Measurements from ENCODE around the gene VPS72. TPM values are rescaled to one million over a fixed set of nuclear protein-coding genes. Genes with fewer than 3 reads are reported as not detected.
A peak's percentile ranks its signal among the peaks of the same experiment; 100 is the strongest.

The VPS72 gene, protein sequence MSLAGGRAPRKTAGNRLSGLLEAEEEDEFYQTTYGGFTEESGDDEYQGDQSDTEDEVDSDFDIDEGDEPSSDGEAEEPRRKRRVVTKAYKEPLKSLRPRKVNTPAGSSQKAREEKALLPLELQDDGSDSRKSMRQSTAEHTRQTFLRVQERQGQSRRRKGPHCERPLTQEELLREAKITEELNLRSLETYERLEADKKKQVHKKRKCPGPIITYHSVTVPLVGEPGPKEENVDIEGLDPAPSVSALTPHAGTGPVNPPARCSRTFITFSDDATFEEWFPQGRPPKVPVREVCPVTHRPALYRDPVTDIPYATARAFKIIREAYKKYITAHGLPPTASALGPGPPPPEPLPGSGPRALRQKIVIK
- 108 TPM for polyA plus RNA-seq (2013, experiment 1 of 4)
- polyA plus RNA-seq (2013, experiment 2 of 4): 113 TPM
- 87.2 TPM for polyA plus RNA-seq (2013, experiment 3 of 4)
- 103 TPM for polyA plus RNA-seq (2013, experiment 4 of 4)

DNA sequence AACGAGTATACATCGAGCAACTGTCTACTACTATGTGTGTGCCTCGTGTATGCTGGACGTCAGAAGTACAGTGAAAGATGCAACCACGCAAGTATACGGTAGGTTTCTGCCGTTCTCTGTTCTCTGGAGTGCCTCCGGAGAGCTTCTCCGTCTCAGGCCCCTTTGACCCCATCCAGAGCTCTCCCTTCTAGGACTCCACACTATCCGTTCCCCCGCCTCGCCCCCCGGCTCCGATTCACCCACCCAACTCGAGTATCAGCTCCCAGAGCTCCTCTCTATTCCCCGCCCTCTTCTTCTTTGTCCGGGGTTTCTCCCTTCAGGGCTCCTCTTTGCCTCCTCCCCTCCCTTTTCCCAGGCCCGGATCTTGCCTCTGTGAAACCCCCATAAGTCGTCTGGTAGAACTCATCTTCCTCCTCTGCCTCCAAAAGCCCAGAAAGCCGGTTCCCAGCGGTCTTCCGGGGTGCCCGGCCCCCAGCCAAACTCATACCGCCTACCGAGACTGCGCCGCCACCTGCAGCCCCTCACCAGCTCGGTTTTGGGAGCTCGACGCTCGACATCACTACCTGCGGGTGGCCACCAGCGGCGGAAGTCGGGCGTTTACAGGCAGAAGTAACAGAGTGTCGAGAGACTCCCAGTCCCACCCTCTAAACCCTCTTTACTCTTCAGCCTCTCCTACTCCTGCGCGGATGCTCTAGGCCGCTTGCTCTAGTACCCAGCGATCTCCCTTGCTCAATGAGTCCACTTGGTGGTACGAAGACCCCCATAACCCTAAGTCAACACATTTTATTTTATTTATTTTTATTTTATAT lies at the start of gene VPS72:
Gene VPS72, minus strand, starts transcription at position 561 of the 809 bp plus-strand sequence. Its CDS starts 76 bp downstream, at position 485.
- H3K4me1 ChIP-seq (ENCODE audit: control insufficient read depth, insufficient read depth, low read length): peaks cover 10% of the 10 kb centered on the region
- H3K27me3 ChIP-seq (ENCODE audit: control insufficient read depth, insufficient read depth, low read length, poor library complexity, severe bottlenecking): no peaks in the 10 kb centered on the region
- peaks cover 7% of the 10 kb centered on the region for H3K36me3 ChIP-seq (ENCODE audit: control insufficient read depth, insufficient read depth, low read length)
- 0 to 1% methylated on average over 41 to 42 of the region's 42 CpGs for WGBS, 2 experiments
- H3K4me3 ChIP-seq (ENCODE audit: insufficient read depth, low read depth, low read length): peak within 1 kb of the TSS; percentile 93
- H3K27ac ChIP-seq (ENCODE audit: insufficient read depth, low read depth, low read length, poor library complexity, severe bottlenecking): peak within 1 kb of the TSS; percentile 85
- no peaks in the 10 kb centered on the region for H3K9me3 ChIP-seq (ENCODE audit: control insufficient read depth, low read length)

DNA sequence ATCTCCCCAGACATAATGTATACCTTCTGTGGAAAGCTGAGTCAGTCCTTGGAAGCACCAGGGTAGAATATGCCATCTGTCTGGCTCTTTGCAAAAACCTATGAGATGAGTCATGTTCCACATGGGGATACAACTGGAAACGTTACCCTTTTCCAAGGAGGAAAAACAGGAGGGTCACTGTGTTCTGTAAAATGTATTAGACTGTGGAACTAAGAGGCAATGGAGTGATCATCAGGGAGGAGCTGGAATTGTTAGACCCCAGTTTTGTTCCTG lies 48.4 kb upstream of the VPS72 start:
- WGBS, 2 experiments: 94 to 97% methylated on average over 1 of the region's 1 CpG
- Histone ChIP-seq H3K4me3 (ENCODE audit: insufficient read depth, low read depth, low read length) (no peak overlapping the region), H3K9me3 (ENCODE audit: control insufficient read depth, low read length) (no peaks in the 10 kb centered on the region), H3K4me1 (ENCODE audit: control insufficient read depth, insufficient read depth, low read length) (no peaks in the 10 kb centered on the region), H3K27me3 (ENCODE audit: control insufficient read depth, insufficient read depth, low read length, poor library complexity, severe bottlenecking) (no peaks in the 10 kb centered on the region), H3K27ac (ENCODE audit: insufficient read depth, low read depth, low read length, poor library complexity, severe bottlenecking) (no peak overlapping the region), H3K36me3 (ENCODE audit: control insufficient read depth, insufficient read depth, low read length) (peaks cover 84% of the 10 kb centered on the region)

DNA sequence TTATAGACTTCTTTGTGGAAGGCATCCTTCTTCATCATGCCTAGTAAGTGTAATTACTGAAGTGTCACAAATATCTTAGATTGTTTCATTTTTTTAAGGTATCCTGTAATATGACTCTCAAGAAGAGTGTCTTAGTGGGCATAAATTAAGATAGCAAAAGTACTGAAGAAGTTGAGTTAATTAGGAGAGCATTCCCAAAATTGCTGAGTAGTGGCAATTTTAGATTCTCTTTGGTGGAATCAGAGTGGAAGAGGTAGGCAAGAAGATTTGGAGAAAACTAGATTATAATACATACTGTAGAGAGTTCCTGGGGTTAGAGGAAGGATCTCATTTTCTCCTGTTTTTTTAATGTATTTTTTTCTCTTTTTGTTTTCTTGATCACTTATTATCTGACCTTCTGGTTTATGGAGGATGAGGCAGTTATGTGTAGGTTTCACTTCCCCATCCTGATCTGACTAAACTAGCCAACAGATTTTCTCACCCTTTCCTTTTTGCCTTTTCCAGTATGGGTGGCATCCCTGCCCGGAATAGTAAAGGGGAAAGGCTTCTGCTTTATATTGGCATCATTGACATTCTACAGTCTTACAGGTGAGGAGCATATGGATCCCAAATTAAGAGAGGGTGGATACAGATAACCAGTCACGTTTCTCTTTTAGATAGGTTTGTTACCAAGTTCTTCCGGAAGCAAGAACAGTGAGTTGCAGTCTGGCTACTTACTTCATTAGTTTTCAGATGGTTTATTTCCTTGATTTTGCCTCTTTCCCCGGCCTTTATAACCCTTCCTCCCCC lies 47.9 kb upstream of the VPS72 start:
- Histone ChIP-seq H3K4me3 (ENCODE audit: insufficient read depth, low read depth, low read length) (no peak overlapping the region), H3K4me1 (ENCODE audit: control insufficient read depth, insufficient read depth, low read length) (no peaks in the 10 kb centered on the region), H3K9me3 (ENCODE audit: control insufficient read depth, low read length) (no peaks in the 10 kb centered on the region), H3K36me3 (ENCODE audit: control insufficient read depth, insufficient read depth, low read length) (peaks cover 79% of the 10 kb centered on the region), H3K27ac (ENCODE audit: insufficient read depth, low read depth, low read length, poor library complexity, severe bottlenecking) (no peak overlapping the region), H3K27me3 (ENCODE audit: control insufficient read depth, insufficient read depth, low read length, poor library complexity, severe bottlenecking) (no peaks in the 10 kb centered on the region)
- WGBS, 2 experiments: 93 to 98% methylated on average over 4 of the region's 4 CpGs

DNA sequence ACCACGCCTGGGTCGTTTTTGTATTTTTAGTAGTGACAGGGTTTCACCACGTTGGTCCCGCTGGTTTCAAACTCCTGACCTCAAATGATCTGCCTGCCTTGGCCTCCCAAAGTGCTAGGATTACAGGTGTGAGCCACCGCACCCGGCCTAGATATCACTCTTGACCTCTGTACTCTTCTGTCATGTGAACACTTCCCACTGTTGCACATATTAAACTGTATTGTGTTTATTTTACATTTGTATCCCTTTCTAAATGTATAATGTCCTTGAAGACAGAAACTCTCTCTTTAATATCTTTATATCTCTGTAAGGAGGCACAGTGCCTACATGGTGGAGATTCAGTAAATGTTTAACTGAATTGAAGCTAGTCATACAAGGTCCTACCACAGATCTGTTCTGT lies 45.2 kb upstream of the VPS72 start:
- 87% methylated on average over 6 of the region's 6 CpGs for WGBS, 2 experiments
- H3K4me3 ChIP-seq (ENCODE audit: insufficient read depth, low read depth, low read length): no peak overlapping the region
- H3K27me3 ChIP-seq (ENCODE audit: control insufficient read depth, insufficient read depth, low read length, poor library complexity, severe bottlenecking): no peaks in the 10 kb centered on the region
- no peak overlapping the region for H3K27ac ChIP-seq (ENCODE audit: insufficient read depth, low read depth, low read length, poor library complexity, severe bottlenecking)
- H3K9me3 ChIP-seq (ENCODE audit: control insufficient read depth, low read length): no peaks in the 10 kb centered on the region
- H3K4me1 ChIP-seq (ENCODE audit: control insufficient read depth, insufficient read depth, low read length): no peaks in the 10 kb centered on the region
- H3K36me3 ChIP-seq (ENCODE audit: control insufficient read depth, insufficient read depth, low read length): peaks cover 79% of the 10 kb centered on the region

DNA sequence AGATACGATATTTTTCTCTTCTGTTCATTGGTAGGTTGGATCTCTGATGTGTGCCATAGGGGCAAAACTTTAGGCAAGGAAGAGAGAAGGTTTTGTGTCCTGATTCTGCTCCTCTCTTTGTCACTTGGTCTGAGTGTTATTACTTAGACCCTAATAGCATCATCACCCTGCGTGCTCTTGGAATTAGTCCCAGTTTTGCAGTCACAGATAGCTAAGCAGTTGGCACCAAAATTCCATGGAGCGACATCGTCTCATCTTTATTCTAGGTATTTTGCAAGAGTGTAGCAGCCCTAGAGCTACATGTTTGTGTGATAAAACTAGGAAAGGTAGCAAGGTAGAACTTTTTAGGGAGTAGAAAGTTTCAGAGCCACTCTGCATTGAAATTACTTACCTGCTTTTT lies 32.1 kb upstream of the VPS72 start:
- 98 to 99% methylated on average over 3 to 4 of the region's 4 CpGs for WGBS, 2 experiments
- H3K36me3 ChIP-seq (ENCODE audit: control insufficient read depth, insufficient read depth, low read length): peaks cover 3% of the 10 kb centered on the region

DNA sequence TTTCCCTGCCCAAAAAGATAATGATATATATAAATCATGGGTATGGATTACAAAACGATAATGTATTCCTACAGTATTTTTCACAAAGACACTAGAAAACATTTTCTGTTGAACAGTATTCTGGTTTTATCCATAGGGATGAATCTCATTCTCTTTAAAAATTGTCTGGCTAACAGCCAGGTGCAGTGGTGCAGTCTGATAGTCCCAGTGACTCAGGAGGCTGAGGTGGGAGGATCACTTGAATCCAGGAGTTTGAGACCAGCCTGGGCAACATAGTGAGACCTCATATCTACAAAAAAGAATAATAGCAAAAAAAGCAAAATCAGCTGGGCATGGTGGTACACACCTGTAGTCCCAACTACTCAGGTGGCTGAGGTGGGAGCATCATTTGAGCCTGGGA lies 31.6 kb upstream of the VPS72 start:
- H3K27ac ChIP-seq (ENCODE audit: insufficient read depth, low read depth, low read length, poor library complexity, severe bottlenecking): no peak overlapping the region
- no peaks in the 10 kb centered on the region for H3K9me3 ChIP-seq (ENCODE audit: control insufficient read depth, low read length)
- H3K27me3 ChIP-seq (ENCODE audit: control insufficient read depth, insufficient read depth, low read length, poor library complexity, severe bottlenecking): no peaks in the 10 kb centered on the region
- peaks cover 3% of the 10 kb centered on the region for H3K36me3 ChIP-seq (ENCODE audit: control insufficient read depth, insufficient read depth, low read length)
- whole genome bisulfite sequencing, 2 experiments: 100% methylated on average over 1 of the region's 1 CpG; no CpG with 5 or more reads in 1 of the 2 experiments
- H3K4me1 ChIP-seq (ENCODE audit: control insufficient read depth, insufficient read depth, low read length): no peaks in the 10 kb centered on the region
- no peak overlapping the region for H3K4me3 ChIP-seq (ENCODE audit: insufficient read depth, low read depth, low read length)

More for the DNA sequence above, 32.1 kb upstream of the VPS72 start:
- Histone ChIP-seq H3K4me3 (ENCODE audit: insufficient read depth, low read depth, low read length) (no peak overlapping the region), H3K9me3 (ENCODE audit: control insufficient read depth, low read length) (no peaks in the 10 kb centered on the region), H3K27me3 (ENCODE audit: control insufficient read depth, insufficient read depth, low read length, poor library complexity, severe bottlenecking) (no peaks in the 10 kb centered on the region), H3K4me1 (ENCODE audit: control insufficient read depth, insufficient read depth, low read length) (no peaks in the 10 kb centered on the region), H3K27ac (ENCODE audit: insufficient read depth, low read depth, low read length, poor library complexity, severe bottlenecking) (no peak overlapping the region)

DNA sequence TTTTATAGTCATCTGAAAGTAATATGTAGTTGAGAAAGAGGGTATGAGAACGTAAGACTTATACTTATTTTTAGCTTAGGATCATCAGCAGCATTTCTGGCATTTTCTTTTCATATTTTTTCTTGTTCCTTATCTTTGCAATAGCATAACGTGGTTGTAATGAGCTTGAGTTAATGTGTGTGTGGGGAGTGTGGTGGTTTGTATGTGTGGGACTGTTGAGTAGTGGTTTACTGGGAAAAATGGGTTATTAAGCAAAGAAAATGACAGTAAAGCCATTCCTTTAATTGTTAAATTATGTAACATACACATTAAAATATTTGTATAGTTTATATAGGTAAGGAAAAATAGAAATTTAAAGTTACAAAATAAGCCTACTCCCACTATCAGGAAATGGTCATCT lies 23.6 kb upstream of the VPS72 start:
- H3K4me3 ChIP-seq (ENCODE audit: insufficient read depth, low read depth, low read length): no peak overlapping the region
- 48 to 100% methylated on average over 1 to 2 of the region's 2 CpGs for WGBS, 2 experiments
- H3K9me3 ChIP-seq (ENCODE audit: control insufficient read depth, low read length): no peaks in the 10 kb centered on the region
- H3K4me1 ChIP-seq (ENCODE audit: control insufficient read depth, insufficient read depth, low read length): no peaks in the 10 kb centered on the region
- H3K36me3 ChIP-seq (ENCODE audit: control insufficient read depth, insufficient read depth, low read length): no peaks in the 10 kb centered on the region
- no peak overlapping the region for H3K27ac ChIP-seq (ENCODE audit: insufficient read depth, low read depth, low read length, poor library complexity, severe bottlenecking)
- no peaks in the 10 kb centered on the region for H3K27me3 ChIP-seq (ENCODE audit: control insufficient read depth, insufficient read depth, low read length, poor library complexity, severe bottlenecking)

DNA sequence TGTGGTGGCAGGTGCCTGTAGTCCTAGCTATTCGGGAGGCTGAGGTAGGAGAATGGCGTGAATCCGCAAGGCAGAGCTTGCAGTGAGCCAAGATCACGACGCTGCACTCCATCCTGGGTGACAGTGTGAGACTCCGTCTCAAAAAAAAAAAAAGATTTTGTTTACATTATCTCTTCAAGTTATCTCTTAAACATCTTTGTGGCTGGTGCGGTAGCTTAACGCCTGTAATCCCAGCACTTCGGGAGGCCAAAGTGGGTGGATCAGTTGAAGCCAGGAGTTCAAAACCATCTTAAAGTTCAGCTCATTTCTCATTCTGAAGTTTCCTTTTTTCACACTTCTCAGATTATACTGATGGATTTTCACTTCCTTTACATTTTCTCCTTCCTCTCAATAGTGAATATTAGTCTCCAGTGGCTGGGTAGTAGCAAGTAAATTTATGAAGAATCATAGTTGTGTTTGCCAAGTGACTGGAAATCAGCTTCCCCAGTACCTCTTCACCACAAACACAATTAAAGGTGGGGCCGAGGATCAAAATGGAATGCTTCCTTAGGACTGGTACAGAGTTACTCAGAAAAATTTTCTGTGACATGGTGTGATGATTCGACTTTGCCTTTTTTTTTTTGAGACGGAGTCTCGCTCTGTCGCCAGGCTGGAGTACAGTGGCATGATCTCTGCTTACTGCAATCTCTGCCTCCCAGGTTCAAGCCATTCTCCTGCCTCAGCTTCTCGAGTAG lies 22.1 kb upstream of the VPS72 start:
- Histone ChIP-seq H3K27me3 (ENCODE audit: control insufficient read depth, insufficient read depth, low read length, poor library complexity, severe bottlenecking) (no peaks in the 10 kb centered on the region), H3K36me3 (ENCODE audit: control insufficient read depth, insufficient read depth, low read length) (peaks cover 8% of the 10 kb centered on the region), H3K4me3 (ENCODE audit: insufficient read depth, low read depth, low read length) (no peak overlapping the region), H3K9me3 (ENCODE audit: control insufficient read depth, low read length) (no peaks in the 10 kb centered on the region), H3K27ac (ENCODE audit: insufficient read depth, low read depth, low read length, poor library complexity, severe bottlenecking) (no peak overlapping the region), H3K4me1 (ENCODE audit: control insufficient read depth, insufficient read depth, low read length) (no peaks in the 10 kb centered on the region)
- WGBS, 2 experiments: 94 to 97% methylated on average over 15 of the region's 15 CpGs

DNA sequence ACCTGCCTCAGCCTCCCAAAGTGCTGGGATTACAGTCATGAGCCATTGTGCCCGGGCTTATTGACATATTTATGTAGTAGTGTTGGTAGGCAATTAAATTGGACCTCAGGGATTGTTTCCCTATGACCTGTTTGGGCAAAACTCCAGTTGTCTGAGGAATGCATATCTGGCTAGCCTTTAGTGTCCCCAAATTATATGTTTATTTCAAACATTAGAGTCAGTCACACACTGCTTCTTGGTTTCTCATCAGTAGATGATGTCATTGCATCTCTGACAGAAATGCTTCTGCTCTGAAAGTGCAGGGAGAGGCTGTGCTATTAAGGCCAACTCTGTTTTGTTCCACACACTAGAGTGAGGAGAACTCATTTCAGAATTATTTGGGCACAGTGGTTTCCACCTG lies 20.8 kb upstream of the VPS72 start:
- Histone ChIP-seq H3K27ac (ENCODE audit: insufficient read depth, low read depth, low read length, poor library complexity, severe bottlenecking) (no peak overlapping the region), H3K36me3 (ENCODE audit: control insufficient read depth, insufficient read depth, low read length) (peaks cover 20% of the 10 kb centered on the region)

More for the DNA sequence above, 20.8 kb upstream of the VPS72 start:
- no peaks in the 10 kb centered on the region for H3K9me3 ChIP-seq (ENCODE audit: control insufficient read depth, low read length)
- H3K27me3 ChIP-seq (ENCODE audit: control insufficient read depth, insufficient read depth, low read length, poor library complexity, severe bottlenecking): no peaks in the 10 kb centered on the region
- H3K4me3 ChIP-seq (ENCODE audit: insufficient read depth, low read depth, low read length): no peak overlapping the region
- 83 to 85% methylated on average over 1 of the region's 1 CpG for whole genome bisulfite sequencing, 2 experiments
- no peaks in the 10 kb centered on the region for H3K4me1 ChIP-seq (ENCODE audit: control insufficient read depth, insufficient read depth, low read length)

Data from ectodermal cell (in vitro differentiated cells).